SU-DHL-6 (cell line): Measurements from ENCODE around the gene SGCD.

Experiments
- EZH2phosphoT487 ChIP-seq: fragments of 200-600 bp; sonication (generic), shearing (Covaris generic); conservative IDR thresholded peaks from 2 replicates; pipeline ENCODE4 v1.6.1; 2018; ENCODE audit warnings: mild to moderate bottlenecking, antibody characterized with exemption, low read length, moderate library complexity, mixed read lengths
- TF ChIP-seq, protein P1 (sequence below): fragments of 200-600 bp; sonication (generic); IDR thresholded peaks from one replicate; pipeline ENCODE4 v1.5.1; 2017; ENCODE audit warnings: antibody characterized with exemption, mild to moderate bottlenecking, low read length, moderate library complexity; ENCODE audit not compliant: insufficient read depth, poor library complexity, severe bottlenecking

DNA sequence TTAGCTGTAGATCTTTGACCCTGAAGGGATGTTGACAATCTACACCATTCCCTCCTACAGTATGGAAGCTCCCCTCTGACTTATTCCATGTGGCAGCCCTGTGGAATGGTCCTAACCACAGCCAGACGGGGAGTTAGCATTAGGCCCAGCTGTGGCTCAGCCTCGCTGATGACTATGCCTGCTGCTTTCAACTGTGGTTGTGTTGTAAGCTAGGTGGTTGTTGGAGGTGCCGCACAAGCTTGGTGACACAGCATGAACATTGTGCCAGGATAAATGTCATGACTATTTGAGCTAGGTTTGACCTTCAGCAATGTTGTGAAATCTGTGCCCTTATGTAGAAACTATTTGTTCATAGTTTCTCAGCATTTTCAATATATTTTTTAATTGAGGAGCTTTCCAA is 40.6 kb downstream of the SGCD start:
- TF ChIP-seq, protein P1, sequence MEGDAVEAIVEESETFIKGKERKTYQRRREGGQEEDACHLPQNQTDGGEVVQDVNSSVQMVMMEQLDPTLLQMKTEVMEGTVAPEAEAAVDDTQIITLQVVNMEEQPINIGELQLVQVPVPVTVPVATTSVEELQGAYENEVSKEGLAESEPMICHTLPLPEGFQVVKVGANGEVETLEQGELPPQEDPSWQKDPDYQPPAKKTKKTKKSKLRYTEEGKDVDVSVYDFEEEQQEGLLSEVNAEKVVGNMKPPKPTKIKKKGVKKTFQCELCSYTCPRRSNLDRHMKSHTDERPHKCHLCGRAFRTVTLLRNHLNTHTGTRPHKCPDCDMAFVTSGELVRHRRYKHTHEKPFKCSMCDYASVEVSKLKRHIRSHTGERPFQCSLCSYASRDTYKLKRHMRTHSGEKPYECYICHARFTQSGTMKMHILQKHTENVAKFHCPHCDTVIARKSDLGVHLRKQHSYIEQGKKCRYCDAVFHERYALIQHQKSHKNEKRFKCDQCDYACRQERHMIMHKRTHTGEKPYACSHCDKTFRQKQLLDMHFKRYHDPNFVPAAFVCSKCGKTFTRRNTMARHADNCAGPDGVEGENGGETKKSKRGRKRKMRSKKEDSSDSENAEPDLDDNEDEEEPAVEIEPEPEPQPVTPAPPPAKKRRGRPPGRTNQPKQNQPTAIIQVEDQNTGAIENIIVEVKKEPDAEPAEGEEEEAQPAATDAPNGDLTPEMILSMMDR = no peak
- no peak for TF ChIP-seq EZH2phosphoT487
